IMR-90 (cell line): ENCODE measurements around the gene BCAP31. TPM values are rescaled to one million over a fixed set of nuclear protein-coding genes. Genes with fewer than 3 reads are reported as not detected.

ENCODE experiments used
- ATAC-seq: fragments of 200-7000 bp; cut with Tn5 transposase; 2 replicates; pipeline ENCODE4 v1.9.1; 2020; ENCODE audit warnings: low read depth, mild to moderate bottlenecking, moderate library complexity
- BruUV-seq: library from RNA; stranded (reverse); fragments of 400-500 nt; replicated peaks from 2 replicates; lab custom pipeline; 2021; lab: Mats Ljungman, UMichigan
- CTCF ChIA-PET: fragments of 300-600 bp; formaldehyde crosslinking; extraction: SDS; loops from one replicate; lab custom pipeline; 2021; ENCODE audit warnings: antibody characterized with exemption; lab: Yijun Ruan, JAX
- POLR2A ChIA-PET: fragments of 300-600 bp; sonication (Branson Sonifier 250); formaldehyde crosslinking; loops from one replicate; lab custom pipeline; 2022; ENCODE audit warnings: antibody characterized with exemption; ENCODE audit not compliant: unreplicated experiment; lab: Charles Lee
- DNase-seq: peaks from one replicate; pipeline ENCODE4 v3.0.0; 2013
- H2AFZ ChIP-seq: replicated peaks from 2 replicates; pipeline ENCODE3; 2013; ENCODE audit warnings: low read length, mild to moderate bottlenecking; ENCODE audit not compliant: poor library complexity
- H2AK5ac ChIP-seq: 2 replicates; pipeline ENCODE4 v1.6.1; 2013; ENCODE audit warnings: low read depth, low read length, inconsistent platforms
- H2AK9ac ChIP-seq: replicated peaks from 2 replicates; pipeline ENCODE3; 2013; ENCODE audit warnings: mild to moderate bottlenecking, low read depth, low read length, moderate library complexity; ENCODE audit not compliant: poor library complexity
- H2BK120ac ChIP-seq: 2 replicates; pipeline ENCODE4 v1.6.1; 2013; ENCODE audit warnings: low read depth, low read length, inconsistent platforms
- H2BK15ac ChIP-seq: 3 replicates; pipeline ENCODE4 v1.6.1; 2013; ENCODE audit warnings: low read depth, low read length, inconsistent platforms
- H2BK20ac ChIP-seq: 2 replicates; pipeline ENCODE4 v1.6.1; 2013; ENCODE audit warnings: low read depth, mild to moderate bottlenecking, inconsistent platforms, low read length, moderate library complexity
- H2BK5ac ChIP-seq: 2 replicates; pipeline ENCODE4 v1.6.1; 2013; ENCODE audit warnings: mild to moderate bottlenecking, low read depth, low read length, inconsistent platforms; ENCODE audit not compliant: poor library complexity, severe bottlenecking
- H3K14ac ChIP-seq: replicated peaks from 2 replicates; pipeline ENCODE4 v1.6.1; 2013; ENCODE audit warnings: low read depth, low read length, inconsistent platforms
- H3K18ac ChIP-seq: 2 replicates; pipeline ENCODE4 v1.6.1; 2013; ENCODE audit warnings: low read depth, low read length, control low read depth
- H3K23ac ChIP-seq: 2 replicates; pipeline ENCODE4 v1.6.1; 2013; ENCODE audit warnings: low read depth, low read length, inconsistent platforms
- H3K27ac ChIP-seq: 2 replicates; pipeline ENCODE4 v1.5.1; 2013; ENCODE audit warnings: mild to moderate bottlenecking, control low read depth, low read length; ENCODE audit not compliant: insufficient read depth
- H3K27me3 ChIP-seq: 2 replicates; pipeline ENCODE4 v1.6.1; 2013; ENCODE audit warnings: low read length; ENCODE audit not compliant: control insufficient read depth, insufficient read depth
- H3K36me3 ChIP-seq: 2 replicates; pipeline ENCODE4 v1.6.1; 2013; ENCODE audit warnings: low read length, mixed read lengths; ENCODE audit not compliant: control insufficient read depth, insufficient read depth
- H3K4ac ChIP-seq: 2 replicates; pipeline ENCODE4 v1.6.1; 2013; ENCODE audit warnings: low read depth, low read length, inconsistent platforms
- H3K4me1 ChIP-seq: 2 replicates; pipeline ENCODE4 v1.6.1; 2013; ENCODE audit warnings: low read length, mixed read lengths; ENCODE audit not compliant: control insufficient read depth, insufficient read depth
- H3K4me2 ChIP-seq: 2 replicates; pipeline ENCODE4 v1.6.1; 2013; ENCODE audit warnings: low read depth, mild to moderate bottlenecking, control low read depth, low read length, moderate library complexity
- H3K4me3 ChIP-seq: 2 replicates; pipeline ENCODE4 v1.5.1; 2013; ENCODE audit warnings: low read depth, mild to moderate bottlenecking, control low read depth, low read length, moderate library complexity; ENCODE audit not compliant: insufficient read depth
- H3K56ac ChIP-seq: 2 replicates; pipeline ENCODE4 v1.6.1; 2013; ENCODE audit warnings: low read length, inconsistent platforms; ENCODE audit not compliant: insufficient read depth; ENCODE audit errors: extremely low read depth
- H3K79me1 ChIP-seq, 2 experiments: 2 replicates each; pipeline ENCODE4 v1.6.1; 2013; ENCODE audit warnings: low read length in 2 of 2, inconsistent platforms in 1 of 2, low read depth in 1 of 2
- H3K9ac ChIP-seq: 2 replicates; pipeline ENCODE4 v1.6.1; 2013; ENCODE audit warnings: low read depth, low read length, control low read depth
- H3K9me1 ChIP-seq: 2 replicates; pipeline ENCODE4 v1.6.1; 2013; ENCODE audit warnings: low read length, inconsistent platforms; ENCODE audit not compliant: insufficient read depth
- H3K9me3 ChIP-seq: 2 replicates; pipeline ENCODE4 v1.6.1; 2013; ENCODE audit warnings: low read length; ENCODE audit not compliant: control insufficient read depth, insufficient read depth
- H4K20me1 ChIP-seq: 2 replicates; pipeline ENCODE4 v1.6.1; 2013; ENCODE audit warnings: low read length, inconsistent platforms; ENCODE audit not compliant: insufficient read depth
- H4K5ac ChIP-seq: 2 replicates; pipeline ENCODE4 v1.6.1; 2013; ENCODE audit warnings: mild to moderate bottlenecking, low read depth, low read length, control low read depth
- H4K8ac ChIP-seq, 2 experiments: 2 replicates each; pipeline ENCODE4 v1.6.1; 2013; ENCODE audit warnings: low read depth in 2 of 2, low read length in 2 of 2, control low read depth in 1 of 2, inconsistent platforms in 1 of 2
- H4K91ac ChIP-seq: 2 replicates; pipeline ENCODE4 v1.6.1; 2013; ENCODE audit warnings: low read depth, low read length, inconsistent platforms; ENCODE audit not compliant: insufficient read depth
- BHLHE40 ChIP-seq: fragments of 150-350 bp; IDR thresholded peaks from 2 replicates; pipeline ENCODE4 v1.6.1; 2016; ENCODE audit warnings: mild to moderate bottlenecking, low read depth, low read length
- CEBPB ChIP-seq: IDR thresholded peaks from 2 replicates; pipeline ENCODE4 v1.6.1; 2012; ENCODE audit warnings: low read depth, low read length, improper control_type of control experiment
- CHD1 ChIP-seq: IDR thresholded peaks from 2 replicates; pipeline ENCODE4 v1.6.1; 2012; ENCODE audit warnings: low read depth, low read length, improper control_type of control experiment
- CTCF ChIP-seq: conservative IDR thresholded peaks from 2 replicates; pipeline ENCODE4 v1.5.1; 2012; ENCODE audit warnings: mild to moderate bottlenecking, low read depth, low read length, improper control_type of control experiment
- ELK1 ChIP-seq: fragments of 150-350 bp; IDR thresholded peaks from 2 replicates; pipeline ENCODE4 v1.6.1; 2016; ENCODE audit warnings: low read depth, mild to moderate bottlenecking, low read length, moderate library complexity, borderline replicate concordance
- FOS ChIP-seq: fragments of 150-350 bp; IDR thresholded peaks from 2 replicates; pipeline ENCODE4 v1.6.1; 2016; ENCODE audit warnings: low read depth, low read length
- MAFK ChIP-seq: IDR thresholded peaks from 2 replicates; pipeline ENCODE4 v1.6.1; 2012; ENCODE audit warnings: low read depth, low read length, improper control_type of control experiment
- MAZ ChIP-seq: IDR thresholded peaks from 2 replicates; pipeline ENCODE4 v1.6.1; 2012; ENCODE audit warnings: low read depth, mild to moderate bottlenecking, low read length, improper control_type of control experiment, moderate library complexity, borderline replicate concordance
- MXI1 ChIP-seq: IDR thresholded peaks from 2 replicates; pipeline ENCODE4 v1.6.1; 2012; ENCODE audit warnings: low read depth, mild to moderate bottlenecking, low read length, moderate library complexity, borderline replicate concordance
- NFE2L2 ChIP-seq: fragments of 150-350 bp; IDR thresholded peaks from 2 replicates; pipeline ENCODE4 v1.6.1; 2016; ENCODE audit warnings: low read depth, mild to moderate bottlenecking, low read length
- POLR2A ChIP-seq: IDR thresholded peaks from 2 replicates; pipeline ENCODE4 v1.6.1; 2012; ENCODE audit warnings: mild to moderate bottlenecking, low read depth, low read length
- RAD21 ChIP-seq: IDR thresholded peaks from 2 replicates; pipeline ENCODE4 v1.6.1; 2012; ENCODE audit warnings: low read length, improper control_type of control experiment
- RCOR1 ChIP-seq: IDR thresholded peaks from 2 replicates; pipeline ENCODE4 v1.6.1; 2012; ENCODE audit warnings: mild to moderate bottlenecking, low read length, improper control_type of control experiment; ENCODE audit not compliant: insufficient replicate concordance
- RFX5 ChIP-seq: IDR thresholded peaks from 2 replicates; pipeline ENCODE4 v1.8.0; 2012; ENCODE audit warnings: low read depth, mild to moderate bottlenecking, low read length, moderate library complexity
- SMC3 ChIP-seq: fragments of 150-350 bp; IDR thresholded peaks from 2 replicates; pipeline ENCODE4 v1.6.1; 2016; ENCODE audit warnings: low read depth, mild to moderate bottlenecking, antibody characterized with exemption, low read length, moderate library complexity
- WGBS, 2 experiments: methylation state at CpG; one replicate each; pipeline versions ENCODE4 v1.1.5 to v1.1.7; 2013; ENCODE audit warnings: missing lambda C conversion rate in 2 of 2; ENCODE audit not compliant: insufficient read length in 1 of 2; ENCODE audit errors: extremely low coverage in 2 of 2; 5-methylcytosine and 5-hydroxymethylcytosine counted together
- dilution Hi-C: fragments of 300-500 bp; cut with HindIII; formaldehyde crosslinking; loops from one replicate; pipeline ENCODE4 v1.14.3; 2018; ENCODE audit warnings: low sequenced_read_pairs; ENCODE audit not compliant: unreplicated experiment
- in situ Hi-C: fragments of 300-500 bp; cut with MboI; formaldehyde crosslinking; loops from 3 replicates; pipeline ENCODE4 v1.14.3; 2019; ENCODE audit warnings: low sequenced_read_pairs, inconsistent platforms, mixed read lengths
- intact Hi-C: fragments of 100-400 bp; cut with micrococcal nuclease; formaldehyde crosslinking; loops from 2 replicates; pipeline ENCODE4 v1.10.0; 2022
- polyA plus RNA-seq, 3 experiments: library from polyadenylated mRNA; depleted of rRNA; stranded (reverse); fragments of >200 nt; gene quantifications; 2 replicates each; pipeline ENCODE4 v1.2.3, GENCODE V29; 2012; ENCODE audit warnings: low replicate concordance in 1 of 3
- total RNA-seq: library from RNA; depleted of rRNA; stranded (reverse); fragments of >200 nt; gene quantifications from 2 replicates; pipeline ENCODE4 v1.2.3, GENCODE V29; 2012
- TF ChIP-seq, protein P1 (sequence below): fragments of 150-350 bp; IDR thresholded peaks from 2 replicates; pipeline ENCODE4 v1.6.1; 2017; ENCODE audit warnings: mild to moderate bottlenecking, antibody characterized with exemption, low read length, low read depth

Gene BCAP31
- total and polyA plus RNA-seq, 2 of the 4 experiments (the other 2 are of a cell fraction) = 125 to 244 TPM

- no peak overlapping the region for H4K5ac ChIP-seq
- no TSS peak for BruUV-seq
- H3K36me3 ChIP-seq = peaks cover 4% of the 10 kb centered on the region
- DNase-seq (no peak), ATAC-seq (no peak)
- H2BK20ac ChIP-seq = no peak overlapping the region
- peaks cover 6% of the 10 kb centered on the region; the same call in 1 of the 2 replicates for H3K9me3 ChIP-seq
- no peak overlapping the region for H3K14ac ChIP-seq
- TF ChIP-seq RCOR1 = no peak
- no peak for TF ChIP-seq MXI1
- no peak for TF ChIP-seq RFX5
- TF ChIP-seq MAFK = no peak
- TF ChIP-seq MAZ = no peak
- TF ChIP-seq NFE2L2 = no peak
- TF ChIP-seq RAD21 = no peak
- no peak for TF ChIP-seq ELK1
- TF ChIP-seq POLR2A = no peak
- TF ChIP-seq CTCF = no peak
- TF ChIP-seq, protein P1, sequence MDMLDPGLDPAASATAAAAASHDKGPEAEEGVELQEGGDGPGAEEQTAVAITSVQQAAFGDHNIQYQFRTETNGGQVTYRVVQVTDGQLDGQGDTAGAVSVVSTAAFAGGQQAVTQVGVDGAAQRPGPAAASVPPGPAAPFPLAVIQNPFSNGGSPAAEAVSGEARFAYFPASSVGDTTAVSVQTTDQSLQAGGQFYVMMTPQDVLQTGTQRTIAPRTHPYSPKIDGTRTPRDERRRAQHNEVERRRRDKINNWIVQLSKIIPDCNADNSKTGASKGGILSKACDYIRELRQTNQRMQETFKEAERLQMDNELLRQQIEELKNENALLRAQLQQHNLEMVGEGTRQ = no peak
- no peak for TF ChIP-seq SMC3
- TF ChIP-seq CEBPB = no peak
- TF ChIP-seq FOS = no peak
- TF ChIP-seq CHD1 = no peak
- TF ChIP-seq BHLHE40 = no peak
- H2BK5ac ChIP-seq = no peak overlapping the region
- no peak overlapping the region for H2BK120ac ChIP-seq
- H3K56ac ChIP-seq = no peak overlapping the region
- H2AK9ac ChIP-seq = no peak overlapping the region
- H2AK5ac ChIP-seq = no peak overlapping the region
- H3K79me1 ChIP-seq = 0 out of 4 replicates have a peak, but pooled peaks cover 0 to 6% of the 10 kb centered on the region in 2 experiments
- H3K27me3 ChIP-seq = no peaks in the 10 kb centered on the region; the same call in 1 of the 2 replicates
- in situ Hi-C loops (no loop called here), intact Hi-C loops (no loop called here), dilution Hi-C loops (no loop called here)
- H3K4me2 ChIP-seq = no peak overlapping the region
- H3K4me3 ChIP-seq = no peak overlapping the region
- peaks cover 12% of the 10 kb centered on the region for H4K20me1 ChIP-seq
- ChIA-PET POLR2A (no interaction called here), CTCF (no interaction called here)
- no peak overlapping the region for H2AFZ ChIP-seq
- no peak overlapping the region for H3K9ac ChIP-seq
- no peak overlapping the region for H3K4ac ChIP-seq
- no peak overlapping the region for H3K23ac ChIP-seq
- no CpG with 5 or more reads among the region's 9 CpGs for whole genome bisulfite sequencing, 2 experiments
- H3K4me1 ChIP-seq = peaks cover 9% of the 10 kb centered on the region
- H4K91ac ChIP-seq = no peak overlapping the region
- H3K27ac ChIP-seq = no peak overlapping the region
- H3K9me1 ChIP-seq = peaks cover 5% of the 10 kb centered on the region; the same call in 1 of the 2 replicates
- H2BK15ac ChIP-seq = no peak overlapping the region
- no peak overlapping the region for H3K18ac ChIP-seq
- H4K8ac ChIP-seq = no peak overlapping the region
These were observed 37.5 kb downstream of the BCAP31 start for GRCh38 chrX:153686711-153687110.
